Suprapubic skin (tissue), 3 donors: Measurements from ENCODE around the gene VCAM1.

Experiments
- CTCF ChIP-seq, 2 donors: fragments of 200-600 bp in 1 of 2; fragments of 450-650 bp in 1 of 2; sonication (generic) in 1 of 2; IDR thresholded peaks; one replicate each; pipeline ENCODE4 v1.5.1; 2016 to 2019; ENCODE audit warnings: antibody characterized with exemption in 2 of 2, mild to moderate bottlenecking in 1 of 2, moderate library complexity in 1 of 2
- EP300 ChIP-seq: sonication (generic); formaldehyde crosslinking; IDR thresholded peaks from one replicate; pipeline ENCODE4 v1.6.1; 2017; ENCODE audit warnings: antibody characterized with exemption
- POLR2A ChIP-seq, 2 donors: fragments of 450-650 bp; IDR thresholded peaks; one replicate each; pipeline ENCODE4 v1.6.1; 2017; ENCODE audit warnings: antibody characterized with exemption in 2 of 2, mild to moderate bottlenecking in 2 of 2, moderate library complexity in 2 of 2

GRCh38 chr1:100760511-100760910, 41.0 kb downstream of the VCAM1 start:
- TF ChIP-seq EP300 (no peak), CTCF (IDR thresholded peaks at IDR 0.05) (no peak), POLR2A (IDR thresholded peaks at IDR 0.05) (no peak)
